Fibroblast of skin of back (primary cell): ENCODE measurements around the gene COPS6.
"Not testable (repeated sequence)": the region's sequence is repeated elsewhere in the genome, so short reads cannot be mapped to it uniquely, and the experiment has no call there.

Experiments used
- DNase-seq: peaks from one replicate; pipeline ENCODE4 v3.0.0-alpha.2; 2013

Gene COPS6

GRCh38 chr7:100127866-100128636, 39.3 kb downstream of the COPS6 start:
- no peak for DNase-seq

GRCh38 chr7:100128637-100128963, 39.8 kb downstream of the COPS6 start:
- no peak for DNase-seq

GRCh38 chr7:100130220-100130607, 41.4 kb downstream of the COPS6 start:
- not testable (repeated sequence) for DNase-seq

GRCh38 chr7:100130608-100131453, 42.1 kb downstream of the COPS6 start:
- peak; percentile 48 for DNase-seq

- DNase-seq, result no peak
These were observed 43.4 kb downstream of the COPS6 start for GRCh38 chr7:100132126-100132525.

- peak; percentile 64 for DNase-seq
These were observed 44.0 kb downstream of the COPS6 start for GRCh38 chr7:100132697-100133151.

- DNase-seq, result no peak
These were observed 49.3 kb downstream of the COPS6 start for GRCh38 chr7:100137851-100138760.

- no peak for DNase-seq
These were observed 52.8 kb downstream of the COPS6 start for GRCh38 chr7:100141555-100141949.
